GM12891 (cell line): Measurements from ENCODE around the gene SLC39A5.

Source experiments
- POLR2AphosphoS5 ChIP-seq: IDR thresholded peaks from 2 replicates; pipeline ENCODE4 v1.6.1; 2011; ENCODE audit warnings: low read depth, low read length, control low read depth
- SPI1 ChIP-seq: IDR thresholded peaks from 2 replicates; pipeline ENCODE4 v1.6.1; 2011; ENCODE audit warnings: low read depth, low read length, control low read depth

DNA sequence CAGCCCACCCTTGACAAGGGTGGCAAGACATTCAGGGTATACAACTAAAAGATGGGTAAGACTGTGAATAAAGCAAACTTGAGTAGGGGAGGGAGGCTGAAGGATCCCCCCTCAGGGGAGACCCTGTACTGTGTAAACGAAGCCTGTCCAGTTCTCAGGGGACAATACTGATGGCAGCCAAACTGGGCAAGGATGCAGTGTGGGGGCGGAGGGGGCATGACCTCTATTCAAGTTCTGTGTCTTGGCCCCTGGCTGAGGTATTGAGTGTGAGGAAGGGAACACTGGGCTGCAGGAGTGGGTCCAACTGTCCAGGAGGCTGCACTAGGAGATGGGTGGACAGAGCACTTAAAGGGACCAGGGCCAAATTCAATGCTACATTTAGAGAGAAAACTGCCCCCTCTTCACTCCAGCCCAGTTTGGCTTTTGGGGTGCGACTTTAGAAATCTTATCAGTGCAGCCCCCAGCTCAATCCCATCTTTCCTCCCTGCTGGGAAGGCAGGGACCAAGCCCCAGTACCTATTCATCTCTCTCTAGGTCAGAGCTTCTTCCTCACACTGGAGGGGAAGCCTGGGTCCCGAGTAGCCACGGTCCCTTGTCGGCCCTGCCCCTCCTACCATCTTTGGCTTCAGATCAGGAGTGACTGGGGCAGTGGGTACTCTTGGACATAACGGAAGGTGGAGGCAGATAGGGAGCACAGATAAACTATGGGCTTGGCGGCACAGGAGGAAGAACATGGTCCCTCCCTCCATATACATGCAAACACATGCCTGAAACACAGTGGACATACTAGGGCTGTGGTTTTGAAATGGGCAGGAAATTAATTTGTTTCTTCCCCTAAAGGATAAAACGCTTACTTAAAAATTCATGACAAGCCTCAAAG lies 11.8 kb downstream of the SLC39A5 start:
- TF ChIP-seq SPI1 (no peak), POLR2AphosphoS5 (no peak)
